K562 (cell line): ENCODE results near the gene BRPF1. TPM values are rescaled to one million over a fixed set of nuclear protein-coding genes. Genes with fewer than 3 reads are reported as not detected.

Experiments used
- BRCA1 ChIP-seq, 2 experiments: fragments of 450-650 bp in 1 of 2; sonication (generic) in 1 of 2; formaldehyde crosslinking in 1 of 2; IDR thresholded peaks; 2 replicates each; pipeline versions ENCODE4 v1.5.0 to v1.6.1; 2017 to 2020; ENCODE audit warnings: mild to moderate bottlenecking in 1 of 2, missing genetic modification reagents in 1 of 2
- BRD9 ChIP-seq: fragments of 450-650 bp; IDR thresholded peaks from 2 replicates; pipeline ENCODE4 v1.6.1; 2018; ENCODE audit warnings: low read depth; ENCODE audit not compliant: partially characterized antibody
- CBX1 ChIP-seq: sonication (generic); IDR thresholded peaks from 2 replicates; pipeline ENCODE4 v1.6.1; 2016; ENCODE audit warnings: antibody characterized with exemption, low read depth, mild to moderate bottlenecking
- ELF2 ChIP-seq: fragments of 250-450 bp; sonication (Bioruptor Pico); IDR thresholded peaks from 2 replicates; pipeline ENCODE4 v1.5.0; 2021; ENCODE audit warnings: mild to moderate bottlenecking
- GATAD2B ChIP-seq: fragments of 450-650 bp; IDR thresholded peaks from 2 replicates; pipeline ENCODE4 v1.6.1; 2017; ENCODE audit warnings: mild to moderate bottlenecking, borderline replicate concordance
- HDAC3 ChIP-seq: fragments of 450-650 bp; IDR thresholded peaks from 2 replicates; pipeline ENCODE4 v1.6.1; 2018; ENCODE audit warnings: borderline replicate concordance, mild to moderate bottlenecking, moderate library complexity; ENCODE audit not compliant: partially characterized antibody
- KAT2B ChIP-seq: IDR thresholded peaks from one replicate; pipeline ENCODE4 v1.6.1; 2012; ENCODE audit warnings: low read depth, mild to moderate bottlenecking, control low read depth, inconsistent platforms, low read length, moderate library complexity
- MYBL2 ChIP-seq, 2 experiments: fragments of 450-650 bp in 1 of 2; sonication (generic) in 1 of 2; formaldehyde crosslinking in 1 of 2; IDR thresholded peaks; 2 replicates each; pipeline versions ENCODE4 v1.6.1 to v1.8.1; 2017 to 2022; ENCODE audit warnings: borderline replicate concordance in 1 of 2, inconsistent platforms in 1 of 2, low read depth in 1 of 2, mild to moderate bottlenecking in 1 of 2, missing genetic modification reagents in 1 of 2, moderate library complexity in 1 of 2
- POLR2G ChIP-seq: fragments of 200-400 bp; formaldehyde crosslinking; IDR thresholded peaks from 2 replicates; pipeline ENCODE4 v1.6.1; 2017; ENCODE audit warnings: low read depth, mild to moderate bottlenecking, antibody characterized with exemption, low read length, moderate library complexity
- RB1 ChIP-seq: fragments of 450-650 bp; IDR thresholded peaks from 2 replicates; pipeline ENCODE4 v1.6.1; 2017; ENCODE audit warnings: low read depth, mild to moderate bottlenecking
- SMARCB1 ChIP-seq: IDR thresholded peaks from 2 replicates; pipeline ENCODE4 v1.6.1; 2011; ENCODE audit warnings: improper control_type of control experiment, low read depth; ENCODE audit not compliant: insufficient read length
- TEAD4 ChIP-seq, 2 experiments: sonication (generic) in 1 of 2; formaldehyde crosslinking in 1 of 2; IDR thresholded peaks; 2 replicates each; pipeline versions ENCODE4 v1.6.1 to v1.8.0; 2012 to 2022; ENCODE audit warnings: borderline replicate concordance in 1 of 2, inconsistent platforms in 1 of 2, low read length in 1 of 2, mild to moderate bottlenecking in 1 of 2, missing genetic modification reagents in 1 of 2
- ZBTB43 ChIP-seq: sonication (generic); formaldehyde crosslinking; IDR thresholded peaks from 2 replicates; pipeline ENCODE4 v1.8.0; 2023; ENCODE audit warnings: mild to moderate bottlenecking, missing genetic modification reagents
- ZBTB8A ChIP-seq: fragments of 450-650 bp; IDR thresholded peaks from 2 replicates; pipeline ENCODE4 v1.6.1; 2018; ENCODE audit warnings: mild to moderate bottlenecking, moderate library complexity; ENCODE audit not compliant: partially characterized antibody
- ZKSCAN3 ChIP-seq: fragments of 250-450 bp; sonication (Bioruptor Pico); IDR thresholded peaks from 2 replicates; pipeline ENCODE4 v1.4.0; 2020
- ZNF586 ChIP-seq: fragments of 450-650 bp; formaldehyde crosslinking; conservative IDR thresholded peaks from 2 replicates; pipeline ENCODE4 v1.4.0; 2020; ENCODE audit warnings: mild to moderate bottlenecking, moderate library complexity
- ZNF79 ChIP-seq: fragments of 250-450 bp; sonication (Bioruptor Pico); IDR thresholded peaks from 2 replicates; pipeline ENCODE4 v1.4.0; 2020; ENCODE audit warnings: low read depth, mild to moderate bottlenecking, moderate library complexity
- ZZZ3 ChIP-seq: fragments of 450-650 bp; IDR thresholded peaks from 2 replicates; pipeline ENCODE4 v1.6.1; 2016; ENCODE audit warnings: antibody characterized with exemption, mild to moderate bottlenecking, moderate library complexity
- polyA plus RNA-seq, 8 experiments: library from polyadenylated mRNA; depleted of rRNA in 4 of 8; stranded (reverse) in 5 of 8; unstranded in 3 of 8; fragments of >200 nt; fragmentation: Nextera tagmentation in 2 of 8; fragmentation: Illumina TruSeq in 1 of 8; extraction: Ambion mirVana in 2 of 8; extraction: Trizol in 1 of 8; gene quantifications; 2 replicates each; pipeline versions ENCODE4 v1.2.1 to v1.2.3, GENCODE V29; 2011 to 2014; ENCODE audit warnings: inconsistent platforms in 1 of 8, missing spikeins in 1 of 8
- total RNA-seq, 7 experiments: library from RNA; depleted of rRNA in 6 of 7; stranded (reverse); fragments of >200 nt in 6 of 7; fragmentation: Illumina TruSeq in 2 of 7; extraction: Trizol in 2 of 7; gene quantifications; 2 replicates each; pipeline versions ENCODE4 v1.2.1 to v1.2.3, GENCODE V29; 2011 to 2021; ENCODE audit warnings: low replicate concordance in 1 of 7
- TF ChIP-seq, protein P1 (sequence below), 2 experiments: fragments of 450-650 bp in 1 of 2; sonication (generic) in 1 of 2; formaldehyde crosslinking; conservative IDR thresholded peaks; 2 replicates each; pipeline versions ENCODE4 v1.4.0 to v1.8.1; 2020 to 2022; ENCODE audit warnings: mild to moderate bottlenecking in 1 of 2, missing genetic modification reagents in 1 of 2
- TF ChIP-seq, protein P2 (sequence below): fragments of 250-450 bp; sonication (Bioruptor Pico); IDR thresholded peaks from 2 replicates; pipeline ENCODE4 v1.8.0; 2022; ENCODE audit warnings: inconsistent platforms, mild to moderate bottlenecking, moderate library complexity, borderline replicate concordance
- TF ChIP-seq, protein P3 (sequence below): sonication (generic); formaldehyde crosslinking; IDR thresholded peaks from 2 replicates; pipeline ENCODE4 v1.8.0; 2022; ENCODE audit warnings: missing genetic modification reagents, mild to moderate bottlenecking, moderate library complexity, borderline replicate concordance
- TF ChIP-seq, protein P4 (sequence below): fragments of 250-450 bp; sonication (Bioruptor Pico); IDR thresholded peaks from 2 replicates; pipeline ENCODE4 v1.5.0; 2021

Gene BRPF1
- total and polyA plus RNA-seq, 9 of the 15 experiments (the other 6 are each of a cell fraction or from before 2014, with no cell fraction given) = 1.1 to 40.2 (median 23.5) TPM

- TF ChIP-seq ZKSCAN3 (CRISPR knock-in tag) (no peak), ZBTB43 (CRISPR knock-in tag) (no peak), RB1 (0 out of 2 replicates have a peak, but pooled peaks have one; percentile 44), GATAD2B (no peak), ZNF79 (CRISPR knock-in tag) (no peak), POLR2G (no peak), ZNF586 (CRISPR knock-in tag) (no peak), BRD9 (no peak), ZZZ3 (no peak), CBX1 (0 out of 2 replicates have a peak, but pooled peaks have one; percentile 53), BRCA1 (IDR thresholded peaks at IDR 0.05) (no peak), BRCA1 (CRISPR knock-in tag; IDR thresholded peaks at IDR 0.05) (no peak), SMARCB1 (peak; percentile 52), HDAC3 (peak; percentile 31), MYBL2 (IDR thresholded peaks at IDR 0.05; ENCODE audit: low read depth) (no peak), MYBL2 (CRISPR knock-in tag; IDR thresholded peaks at IDR 0.05; ENCODE audit: borderline replicate concordance) (no peak), ELF2 (CRISPR knock-in tag) (no peak), ZBTB8A (no peak), KAT2B (no peak), TEAD4 (IDR thresholded peaks at IDR 0.05; ENCODE audit: low read length) (peak; percentile 85), TEAD4 (CRISPR knock-in tag; IDR thresholded peaks at IDR 0.05; ENCODE audit: borderline replicate concordance) (no peak)
- TF ChIP-seq, protein P1, sequence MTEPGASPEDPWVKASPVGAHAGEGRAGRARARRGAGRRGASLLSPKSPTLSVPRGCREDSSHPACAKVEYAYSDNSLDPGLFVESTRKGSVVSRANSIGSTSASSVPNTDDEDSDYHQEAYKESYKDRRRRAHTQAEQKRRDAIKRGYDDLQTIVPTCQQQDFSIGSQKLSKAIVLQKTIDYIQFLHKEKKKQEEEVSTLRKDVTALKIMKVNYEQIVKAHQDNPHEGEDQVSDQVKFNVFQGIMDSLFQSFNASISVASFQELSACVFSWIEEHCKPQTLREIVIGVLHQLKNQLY (CRISPR knock-in tag; conservative IDR thresholded peaks at IDR 0.05) = no peak
- TF ChIP-seq, protein P2, sequence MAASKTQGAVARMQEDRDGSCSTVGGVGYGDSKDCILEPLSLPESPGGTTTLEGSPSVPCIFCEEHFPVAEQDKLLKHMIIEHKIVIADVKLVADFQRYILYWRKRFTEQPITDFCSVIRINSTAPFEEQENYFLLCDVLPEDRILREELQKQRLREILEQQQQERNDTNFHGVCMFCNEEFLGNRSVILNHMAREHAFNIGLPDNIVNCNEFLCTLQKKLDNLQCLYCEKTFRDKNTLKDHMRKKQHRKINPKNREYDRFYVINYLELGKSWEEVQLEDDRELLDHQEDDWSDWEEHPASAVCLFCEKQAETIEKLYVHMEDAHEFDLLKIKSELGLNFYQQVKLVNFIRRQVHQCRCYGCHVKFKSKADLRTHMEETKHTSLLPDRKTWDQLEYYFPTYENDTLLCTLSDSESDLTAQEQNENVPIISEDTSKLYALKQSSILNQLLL (CRISPR knock-in tag) = no peak
- TF ChIP-seq, protein P3, sequence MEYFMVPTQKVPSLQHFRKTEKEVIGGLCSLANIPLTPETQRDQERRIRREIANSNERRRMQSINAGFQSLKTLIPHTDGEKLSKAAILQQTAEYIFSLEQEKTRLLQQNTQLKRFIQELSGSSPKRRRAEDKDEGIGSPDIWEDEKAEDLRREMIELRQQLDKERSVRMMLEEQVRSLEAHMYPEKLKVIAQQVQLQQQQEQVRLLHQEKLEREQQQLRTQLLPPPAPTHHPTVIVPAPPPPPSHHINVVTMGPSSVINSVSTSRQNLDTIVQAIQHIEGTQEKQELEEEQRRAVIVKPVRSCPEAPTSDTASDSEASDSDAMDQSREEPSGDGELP (CRISPR knock-in tag) = peak; percentile 86
- TF ChIP-seq, protein P4, sequence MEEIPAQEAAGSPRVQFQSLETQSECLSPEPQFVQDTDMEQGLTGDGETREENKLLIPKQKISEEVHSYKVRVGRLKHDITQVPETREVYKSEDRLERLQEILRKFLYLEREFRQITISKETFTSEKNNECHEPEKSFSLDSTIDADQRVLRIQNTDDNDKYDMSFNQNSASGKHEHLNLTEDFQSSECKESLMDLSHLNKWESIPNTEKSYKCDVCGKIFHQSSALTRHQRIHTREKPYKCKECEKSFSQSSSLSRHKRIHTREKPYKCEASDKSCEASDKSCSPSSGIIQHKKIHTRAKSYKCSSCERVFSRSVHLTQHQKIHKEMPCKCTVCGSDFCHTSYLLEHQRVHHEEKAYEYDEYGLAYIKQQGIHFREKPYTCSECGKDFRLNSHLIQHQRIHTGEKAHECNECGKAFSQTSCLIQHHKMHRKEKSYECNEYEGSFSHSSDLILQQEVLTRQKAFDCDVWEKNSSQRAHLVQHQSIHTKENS (CRISPR knock-in tag) = no peak
These were observed 54.7 kb downstream of the BRPF1 start (continued) for GRCh38 chr3:9786209-9786739.
